ENCODE data around the gene CDKN1B.
"Not testable (repeated sequence)": the region's sequence is repeated elsewhere in the genome, so short reads cannot be mapped to it uniquely, and the experiment has no call there.

The CDKN1B gene

GRCh38 chr12:12735301-12735700, 18.1 kb downstream of the CDKN1B start:
- no peaks in the 10 kb centered on the region for H3K9me3 ChIP-seq (ENCODE audit: control insufficient read depth, low read length)

DNA sequence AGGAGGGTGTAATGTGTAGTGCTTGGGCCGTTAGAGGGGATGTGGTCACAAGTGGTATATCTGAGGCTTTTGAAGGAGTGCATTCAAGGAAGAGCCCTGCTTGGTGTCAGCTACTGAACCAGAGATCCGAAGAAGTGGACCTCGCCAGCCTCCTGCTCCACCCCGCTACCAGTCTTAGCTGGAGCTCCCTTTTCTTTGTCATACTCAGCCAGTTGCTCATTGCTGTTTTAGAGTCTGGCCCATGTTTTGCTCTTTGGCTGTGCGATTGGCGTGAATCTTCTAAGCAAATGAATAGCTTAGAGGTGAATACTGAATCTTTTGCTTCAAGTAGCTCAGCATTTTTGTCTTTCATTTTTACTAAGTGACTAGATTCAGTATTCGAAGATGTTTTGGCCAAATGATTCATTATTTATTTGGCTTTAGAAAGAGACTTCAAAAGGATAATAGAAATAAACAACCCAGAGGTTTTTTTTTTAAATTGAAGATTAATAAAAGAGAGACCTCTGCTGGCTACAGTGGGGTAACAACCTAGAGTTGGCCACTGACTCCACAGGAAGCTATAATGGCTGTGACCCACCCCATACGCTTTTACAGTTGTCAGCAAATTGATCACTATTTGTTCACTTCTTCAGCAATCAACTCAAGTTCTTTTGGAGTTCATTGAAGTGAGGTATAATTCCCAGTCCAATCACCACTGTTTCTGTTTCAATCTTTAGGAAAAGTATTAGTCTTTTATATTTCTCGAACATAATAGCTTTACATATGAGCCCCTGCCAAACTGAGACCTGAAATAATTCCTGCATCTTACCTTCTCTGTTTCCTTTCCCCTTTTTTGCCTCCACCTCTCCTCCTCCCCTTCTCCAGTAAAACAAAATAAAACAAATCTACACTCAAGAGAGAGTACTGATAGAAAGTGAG, 19.9 kb downstream of the CDKN1B start:
- Histone ChIP-seq H2AFZ (peak overlapping the region; percentile 84), H3K4me3 (ENCODE audit: low read depth, low read length) (no peak overlapping the region), H3K9me3 (ENCODE audit: control insufficient read depth, low read length) (no peaks in the 10 kb centered on the region), H3K27me3 (ENCODE audit: control insufficient read depth, insufficient read depth, low read length) (no peaks in the 10 kb centered on the region), H3K9ac (no peak overlapping the region), H3K36me3 (ENCODE audit: control insufficient read depth, insufficient read depth, low read length) (no peaks in the 10 kb centered on the region), H3K27ac (peak overlapping the region; percentile 47), H3K79me2 (no peaks in the 10 kb centered on the region), H3K4me1 (peaks cover 5% of the 10 kb centered on the region), H3K4me2 (ENCODE audit: low read length) (no peak overlapping the region)
- TF ChIP-seq, protein P1, sequence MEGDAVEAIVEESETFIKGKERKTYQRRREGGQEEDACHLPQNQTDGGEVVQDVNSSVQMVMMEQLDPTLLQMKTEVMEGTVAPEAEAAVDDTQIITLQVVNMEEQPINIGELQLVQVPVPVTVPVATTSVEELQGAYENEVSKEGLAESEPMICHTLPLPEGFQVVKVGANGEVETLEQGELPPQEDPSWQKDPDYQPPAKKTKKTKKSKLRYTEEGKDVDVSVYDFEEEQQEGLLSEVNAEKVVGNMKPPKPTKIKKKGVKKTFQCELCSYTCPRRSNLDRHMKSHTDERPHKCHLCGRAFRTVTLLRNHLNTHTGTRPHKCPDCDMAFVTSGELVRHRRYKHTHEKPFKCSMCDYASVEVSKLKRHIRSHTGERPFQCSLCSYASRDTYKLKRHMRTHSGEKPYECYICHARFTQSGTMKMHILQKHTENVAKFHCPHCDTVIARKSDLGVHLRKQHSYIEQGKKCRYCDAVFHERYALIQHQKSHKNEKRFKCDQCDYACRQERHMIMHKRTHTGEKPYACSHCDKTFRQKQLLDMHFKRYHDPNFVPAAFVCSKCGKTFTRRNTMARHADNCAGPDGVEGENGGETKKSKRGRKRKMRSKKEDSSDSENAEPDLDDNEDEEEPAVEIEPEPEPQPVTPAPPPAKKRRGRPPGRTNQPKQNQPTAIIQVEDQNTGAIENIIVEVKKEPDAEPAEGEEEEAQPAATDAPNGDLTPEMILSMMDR (IDR thresholded peaks at IDR 0.05), result peak; percentile 69

More at GRCh38 chr12:12735301-12735700, 18.1 kb downstream of the CDKN1B start:
- Histone ChIP-seq H3K4me1 (peaks cover 5% of the 10 kb centered on the region), H3K79me2 (no peaks in the 10 kb centered on the region), H3K27ac (no peak overlapping the region), H3K4me3 (ENCODE audit: low read depth, low read length) (no peak overlapping the region), H2AFZ (no peak overlapping the region), H3K4me2 (ENCODE audit: low read length) (no peak overlapping the region), H3K36me3 (ENCODE audit: control insufficient read depth, insufficient read depth, low read length) (no peaks in the 10 kb centered on the region), H3K27me3 (ENCODE audit: control insufficient read depth, insufficient read depth, low read length) (no peaks in the 10 kb centered on the region), H3K9ac (no peak overlapping the region)
- TF ChIP-seq, protein P1 (IDR thresholded peaks at IDR 0.05), result no peak

- not testable (repeated sequence) for H3K27me3 ChIP-seq (ENCODE audit: control insufficient read depth, insufficient read depth, low read length); H3K79me2 ChIP-seq; H3K4me2 ChIP-seq (ENCODE audit: low read length); H3K4me3 ChIP-seq (ENCODE audit: low read depth, low read length); H2AFZ ChIP-seq; H3K9ac ChIP-seq; H3K36me3 ChIP-seq (ENCODE audit: control insufficient read depth, insufficient read depth, low read length); H3K27ac ChIP-seq; H3K4me1 ChIP-seq; H3K9me3 ChIP-seq (ENCODE audit: control insufficient read depth, low read length)
Measured at GRCh38 chr12:12738152-12738551, 21.0 kb downstream of the CDKN1B start.

DNA sequence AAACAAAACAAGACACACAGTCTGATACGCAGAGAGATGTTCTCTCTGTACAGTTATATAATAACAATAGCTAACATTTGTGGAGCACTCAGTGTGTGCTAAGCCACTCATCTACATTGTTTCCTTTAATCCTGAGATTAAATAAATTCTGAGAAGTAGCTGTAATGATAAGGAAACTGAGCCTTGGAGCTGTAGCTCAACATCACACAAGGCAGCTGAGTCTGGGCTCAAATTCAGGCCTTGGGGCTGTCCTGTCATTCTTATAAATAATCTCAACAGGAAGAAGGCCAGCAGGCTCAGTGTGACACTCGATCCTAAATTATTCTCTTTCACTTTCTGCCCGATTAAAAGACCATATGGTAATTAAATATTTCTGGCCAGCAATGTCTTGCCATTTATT, 24.5 kb downstream of the CDKN1B start:
- Histone ChIP-seq H3K9me3 (ENCODE audit: control insufficient read depth, low read length) (no peaks in the 10 kb centered on the region), H3K27me3 (ENCODE audit: control insufficient read depth, insufficient read depth, low read length) (no peaks in the 10 kb centered on the region), H3K4me3 (ENCODE audit: low read depth, low read length) (no peak overlapping the region), H3K4me2 (ENCODE audit: low read length) (no peak overlapping the region), H3K27ac (no peak overlapping the region), H3K79me2 (no peaks in the 10 kb centered on the region), H2AFZ (peak overlapping the region; percentile 54), H3K4me1 (peaks cover 3% of the 10 kb centered on the region), H3K9ac (no peak overlapping the region), H3K36me3 (ENCODE audit: control insufficient read depth, insufficient read depth, low read length) (no peaks in the 10 kb centered on the region)
- TF ChIP-seq, protein P1 (IDR thresholded peaks at IDR 0.05), result no peak

DNA sequence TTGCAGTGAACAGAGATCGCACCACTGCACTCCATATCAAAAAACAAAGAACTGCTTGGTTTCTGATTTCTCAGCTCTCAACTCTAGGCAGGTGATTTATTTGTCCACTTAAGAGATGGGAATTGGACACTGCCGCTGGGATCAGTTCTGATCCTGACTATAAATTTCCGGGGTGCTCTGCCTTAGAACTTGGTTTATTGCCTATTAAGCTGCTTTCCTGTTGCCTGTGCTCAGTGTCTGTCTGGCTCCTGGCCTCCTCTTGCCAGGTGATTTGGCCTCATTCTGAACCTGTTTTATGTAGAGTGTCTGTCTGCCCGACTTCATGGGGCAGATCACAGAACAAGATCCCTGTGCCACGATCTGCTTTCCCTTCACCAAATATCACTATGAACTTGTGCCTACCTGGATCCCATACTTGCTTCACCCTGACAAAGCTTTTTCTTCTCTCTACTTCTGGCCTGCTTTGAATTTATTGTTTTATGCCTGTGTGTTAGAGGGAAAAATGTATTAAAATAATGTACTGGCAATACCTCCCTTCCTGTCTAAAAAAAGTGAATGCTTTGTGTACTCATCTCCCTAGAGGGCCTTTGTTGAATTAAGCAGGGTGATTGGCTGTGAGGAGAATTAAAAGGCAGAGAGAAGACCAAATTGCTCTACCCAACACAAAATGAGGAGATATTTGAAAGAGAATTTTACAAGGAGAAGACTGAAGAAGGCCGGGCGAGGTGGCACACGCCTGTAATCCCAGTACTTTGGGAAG, 27.6 kb downstream of the CDKN1B start:
- Histone ChIP-seq H3K27ac (no peak overlapping the region), H3K9ac (no peak overlapping the region)

More for the DNA sequence above, 27.6 kb downstream of the CDKN1B start:
- no peak overlapping the region for H3K4me2 ChIP-seq (ENCODE audit: low read length)
- no peaks in the 10 kb centered on the region for H3K9me3 ChIP-seq (ENCODE audit: control insufficient read depth, low read length)
- TF ChIP-seq, protein P1 (IDR thresholded peaks at IDR 0.05), result no peak
- H3K27me3 ChIP-seq (ENCODE audit: control insufficient read depth, insufficient read depth, low read length), result no peaks in the 10 kb centered on the region
- H3K4me3 ChIP-seq (ENCODE audit: low read depth, low read length), result no peak overlapping the region
- no peaks in the 10 kb centered on the region for H3K79me2 ChIP-seq
- H3K4me1 ChIP-seq, result no peaks in the 10 kb centered on the region
- no peak overlapping the region for H2AFZ ChIP-seq
- H3K36me3 ChIP-seq (ENCODE audit: control insufficient read depth, insufficient read depth, low read length), result no peaks in the 10 kb centered on the region

Data from parathyroid adenoma (tissue), 2 donors.